Adipose tissue (tissue), 3 donors: ENCODE measurements around the gene CCDC82. TPM values are rescaled to one million over a fixed set of nuclear protein-coding genes. Genes with fewer than 3 reads are reported as not detected.
"Not testable (repeated sequence)": the region's sequence is repeated elsewhere in the genome, so short reads cannot be mapped to it uniquely, and the experiment has no call there.

Experiments used
- H3K27ac ChIP-seq: one replicate; pipeline ENCODE4 v1.5.1; 2013; ENCODE audit warnings: low read depth, low read length
- WGBS, 3 donors: extraction: QIAGEN DNeasy Blood & Tissue Kit; methylation state at CpG; one replicate each; pipeline ENCODE4 v1.1.7; 2013; 5-methylcytosine and 5-hydroxymethylcytosine counted together
- polyA plus RNA-seq, 3 donors: library from polyadenylated mRNA; stranded (reverse); fragments of 200-250 nt; gene quantifications; one replicate each; pipeline ENCODE4 v1.2.3, GENCODE V29; 2013
- donor health status: healthy with polysubstance abuse.
- donor health status: Bipolar disorder and iron deficiency.
- donor health status: healthy.

Gene CCDC82
- polyA plus RNA-seq: 10 to 100 TPM in 2 of 3 donors, 1 to 10 TPM in 1; 5.8 to 39.5 (median 13.3) TPM

GRCh38 chr11:96389720-96390487 is at the start of gene CCDC82, which contains the start of gene JRKL:
Gene CCDC82, minus strand, starts transcription at chr11:96389912. Its CDS starts 5,165 bp downstream, at chr11:96384747.
Gene JRKL, plus strand, starts transcription at chr11:96390013. Its CDS starts 637 bp downstream, at chr11:96390650.
- H3K27ac ChIP-seq: no peak within 1 kb of the TSS
- WGBS, 3 donors: 0 to 1% (median 1%) methylated on average over 53 of the region's 53 CpGs

- not testable (repeated sequence) for H3K27ac ChIP-seq
Measured at GRCh38 chr11:96432654-96433053, 42.9 kb upstream of the CCDC82 start.

- 69 to 88% (median 76%) methylated on average over 3 of the region's 3 CpGs for WGBS, 3 donors
- H3K27ac ChIP-seq: no peak overlapping the region
Measured at GRCh38 chr11:96430668-96431067, 41.0 kb upstream of the CCDC82 start.

- no peak overlapping the region for H3K27ac ChIP-seq
- WGBS, 3 donors: 27 to 47% (median 35%) methylated on average over 2 of the region's 2 CpGs
Measured at GRCh38 chr11:96424693-96425092, 35.0 kb upstream of the CCDC82 start.

- H3K27ac ChIP-seq: no peak overlapping the region
Measured at GRCh38 chr11:96413408-96413807, 23.7 kb upstream of the CCDC82 start.

GRCh38 chr11:96412761-96413381 is 23.2 kb upstream of the CCDC82 start:
- WGBS, 3 donors: 82 to 93% (median 84%) methylated on average over 1 of the region's 1 CpG

GRCh38 chr11:96411412-96411811 is 21.7 kb upstream of the CCDC82 start:
- 69 to 88% (median 70%) methylated on average over 15 to 18 of the region's 18 CpGs for WGBS, 3 donors
- not testable (repeated sequence) for H3K27ac ChIP-seq

More at GRCh38 chr11:96412761-96413381, 23.2 kb upstream of the CCDC82 start:
- no peak overlapping the region for H3K27ac ChIP-seq

- H3K27ac ChIP-seq: no peak overlapping the region
- WGBS, 3 donors: 80 to 94% (median 87%) methylated on average over 1 of the region's 1 CpG
Measured at GRCh38 chr11:96400697-96401096, 11.0 kb upstream of the CCDC82 start.

- 89 to 99% (median 93%) methylated on average over 3 of the region's 3 CpGs for WGBS, 3 donors
- H3K27ac ChIP-seq: no peak overlapping the region
Measured at GRCh38 chr11:96397863-96398262, 8.2 kb upstream of the CCDC82 start.

GRCh38 chr11:96396637-96397036 is 6.9 kb upstream of the CCDC82 start:
- H3K27ac ChIP-seq: no peak overlapping the region
- WGBS, 3 donors: 71 to 79% (median 75%) methylated on average over 4 of the region's 4 CpGs

- H3K27ac ChIP-seq: no peak overlapping the region
Measured at GRCh38 chr11:96394773-96395172, 5.1 kb upstream of the CCDC82 start.

GRCh38 chr11:96393753-96394348 is 4.1 kb upstream of the CCDC82 start:
- 8 to 29% (median 20%) methylated on average over 1 of the region's 1 CpG for WGBS, 3 donors
- H3K27ac ChIP-seq: no peak overlapping the region

- H3K27ac ChIP-seq: no peak overlapping the region
- 69 to 96% (median 90%) methylated on average over 3 of the region's 3 CpGs for WGBS, 3 donors
Measured at GRCh38 chr11:96391698-96392307, 2.1 kb upstream of the CCDC82 start.

GRCh38 chr11:96390488-96390792 is 728 bp upstream of the CCDC82 start:
- H3K27ac ChIP-seq: no peak overlapping the region
- WGBS, 3 donors: 15 to 21% (median 17%) methylated on average over 6 of the region's 6 CpGs

- H3K27ac ChIP-seq: no peak overlapping the region
- WGBS, 3 donors: 0 to 1% (median 0%) methylated on average over 30 of the region's 30 CpGs
Measured at GRCh38 chr11:96388891-96389719, 607 bp downstream of the CCDC82 start.

GRCh38 chr11:96385187-96385586 is 4.5 kb downstream of the CCDC82 start:
- 78 to 90% (median 90%) methylated on average over 2 of the region's 2 CpGs for WGBS, 3 donors
- H3K27ac ChIP-seq: no peak overlapping the region

GRCh38 chr11:96384156-96384555 is 5.6 kb downstream of the CCDC82 start:
- 52 to 80% (median 79%) methylated on average over 3 of the region's 3 CpGs for WGBS, 3 donors
- no peak overlapping the region for H3K27ac ChIP-seq

- no peak overlapping the region for H3K27ac ChIP-seq
- WGBS, 3 donors: 80 to 91% (median 85%) methylated on average over 1 of the region's 1 CpG
Measured at GRCh38 chr11:96376796-96377195, 12.9 kb downstream of the CCDC82 start.
